ENCODE data around the gene MMP10.
"Not testable (repeated sequence)": the region's sequence is repeated elsewhere in the genome, so short reads cannot be mapped to it uniquely, and the experiment has no call there.

MMP10 gene

DNA sequence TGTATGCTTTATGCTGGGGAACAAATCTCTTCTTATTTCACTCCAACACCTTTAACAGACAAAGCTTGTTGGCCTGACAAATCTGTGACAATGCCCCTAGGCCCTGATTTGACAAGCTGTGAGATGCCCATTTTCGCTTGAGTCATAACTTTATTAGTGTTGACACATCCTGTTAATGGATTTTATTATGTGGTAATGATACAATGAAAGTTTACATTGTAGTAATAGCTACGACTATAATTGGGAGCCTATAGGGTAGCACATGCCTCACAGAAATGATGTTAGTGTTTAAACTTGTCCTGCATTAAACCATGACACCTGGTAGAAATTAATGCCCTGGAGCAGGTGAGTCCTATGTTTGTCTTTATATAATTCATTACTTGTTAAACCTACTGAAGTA is 3.3 kb upstream of the MMP10 start:
- DNase-seq (ENCODE audit: low read depth in 2 of 3, low spot score in 2 of 3), result no peak

DNA sequence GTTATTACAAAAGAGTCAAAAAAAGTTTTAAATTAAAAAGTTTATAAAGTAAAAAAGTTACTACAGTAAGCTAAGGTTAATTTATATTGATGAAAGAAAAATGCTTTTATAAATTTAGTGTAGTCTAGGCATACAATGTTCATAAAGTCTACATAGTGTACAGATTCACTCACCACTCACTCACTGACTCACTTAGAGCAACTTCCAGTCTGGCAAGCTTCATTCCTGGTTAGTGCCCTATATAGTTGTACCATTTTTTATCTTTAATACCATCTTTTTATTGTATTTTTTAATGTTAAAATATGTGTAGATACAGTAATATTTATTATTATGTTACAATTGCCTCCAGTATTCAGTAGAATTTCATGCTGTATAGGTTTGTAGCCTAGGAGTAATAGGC is 2.6 kb upstream of the MMP10 start:
- no peak for DNase-seq (ENCODE audit: low read depth in 2 of 3, low spot score in 2 of 3)

DNA sequence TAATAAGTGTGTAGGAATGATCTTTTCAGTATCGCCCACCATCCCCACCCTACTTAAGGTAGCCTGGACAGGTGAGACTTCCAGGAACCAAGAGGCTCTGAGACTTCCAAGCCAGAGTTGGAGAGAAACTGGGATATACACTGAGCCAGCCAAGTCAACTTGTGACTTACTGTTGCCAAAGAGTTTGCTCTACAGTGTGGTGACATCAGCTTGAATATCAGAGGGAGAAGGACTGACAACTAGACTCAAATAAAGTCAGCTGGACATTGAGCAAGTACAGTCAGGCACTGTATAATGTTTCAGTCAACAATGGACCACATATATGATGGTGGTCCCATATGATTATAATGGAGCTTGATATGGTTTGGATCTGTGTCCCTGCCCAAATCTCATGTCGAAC is 1.2 kb upstream of the MMP10 start:
- DNase-seq (ENCODE audit: low read depth in 2 of 3, low spot score in 2 of 3), result no peak

DNA sequence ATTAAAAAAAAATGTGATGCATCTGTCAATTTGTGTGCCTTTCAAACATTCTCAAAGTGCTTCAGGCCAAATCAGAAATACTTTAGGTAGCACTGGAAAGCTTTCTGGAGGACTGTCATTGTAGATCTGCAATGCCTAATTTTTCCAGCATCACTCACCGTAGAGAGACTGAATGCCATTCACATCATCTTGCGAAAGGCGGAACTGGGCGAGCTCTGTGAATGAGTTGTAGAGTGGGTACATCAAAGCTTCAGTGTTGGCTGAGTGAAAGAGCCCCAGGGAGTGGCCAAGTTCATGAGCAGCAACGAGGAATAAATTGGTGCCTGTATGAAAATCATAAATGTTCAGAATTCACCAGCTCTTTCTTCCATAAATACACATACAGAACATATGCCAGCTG is 4.0 kb downstream of the MMP10 start:
- no peak for DNase-seq (ENCODE audit: low read depth in 2 of 3, low spot score in 2 of 3)

DNA sequence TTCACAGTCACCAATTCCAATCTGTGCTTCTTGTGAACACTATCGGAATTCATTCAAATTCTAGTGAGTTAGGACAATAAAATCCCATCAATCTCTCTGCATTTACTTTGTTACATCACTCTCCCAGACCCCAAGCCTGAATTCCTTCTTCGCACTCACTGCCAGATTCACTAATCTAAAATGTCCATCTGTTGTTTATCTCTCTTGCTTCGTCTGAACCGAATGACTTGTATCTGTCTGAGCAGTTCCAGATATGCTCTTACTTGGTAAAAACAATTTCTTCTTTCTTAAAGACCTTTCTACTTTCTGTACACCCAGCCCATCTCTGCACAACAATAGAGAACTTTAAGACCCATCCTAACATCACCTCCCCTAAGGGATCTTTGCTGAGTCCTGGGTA is 7.0 kb downstream of the MMP10 start:
- no peak for DNase-seq (ENCODE audit: low read depth in 2 of 3, low spot score in 2 of 3)

DNA sequence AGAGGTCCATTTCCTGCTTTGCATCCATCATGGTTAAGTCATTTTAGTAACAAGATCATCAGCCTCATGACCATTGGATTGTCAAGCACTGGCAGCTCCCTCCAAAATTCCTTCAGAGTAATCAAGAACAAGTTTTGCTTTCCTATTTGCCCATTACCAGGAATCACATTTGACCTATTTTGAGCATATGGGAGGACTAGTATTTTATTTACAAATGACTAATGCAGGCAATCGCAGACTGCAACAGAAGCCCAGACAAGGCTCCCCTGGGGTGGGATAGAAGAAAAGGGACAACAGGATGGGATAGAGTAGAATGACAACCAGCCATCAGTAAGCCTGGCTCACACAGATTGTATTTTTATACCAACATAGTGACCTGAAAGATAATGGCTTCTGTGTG is 9.1 kb downstream of the MMP10 start:
- DNase-seq (ENCODE audit: low read depth in 2 of 3, low spot score in 2 of 3), result no peak

DNA sequence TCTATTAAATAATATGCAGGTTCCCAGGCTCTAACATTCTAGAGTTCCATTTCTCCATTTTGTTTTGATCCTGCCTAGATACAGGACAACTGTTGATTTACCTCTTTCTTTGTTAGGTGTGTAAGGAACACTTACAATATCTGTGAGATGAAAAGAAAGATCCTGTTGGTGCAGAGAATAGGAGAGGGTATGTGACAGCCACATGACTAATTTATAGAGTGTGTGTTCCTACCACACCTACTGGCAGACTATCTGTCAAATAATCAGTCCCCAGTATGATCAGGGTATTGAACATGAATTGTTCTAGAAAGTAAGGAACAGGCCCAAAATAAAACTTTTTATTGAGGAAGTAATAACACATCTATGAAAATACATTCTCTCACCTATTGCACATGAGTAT is 10.2 kb downstream of the MMP10 start:
- no peak for DNase-seq (ENCODE audit: low read depth in 2 of 3, low spot score in 2 of 3)

DNA sequence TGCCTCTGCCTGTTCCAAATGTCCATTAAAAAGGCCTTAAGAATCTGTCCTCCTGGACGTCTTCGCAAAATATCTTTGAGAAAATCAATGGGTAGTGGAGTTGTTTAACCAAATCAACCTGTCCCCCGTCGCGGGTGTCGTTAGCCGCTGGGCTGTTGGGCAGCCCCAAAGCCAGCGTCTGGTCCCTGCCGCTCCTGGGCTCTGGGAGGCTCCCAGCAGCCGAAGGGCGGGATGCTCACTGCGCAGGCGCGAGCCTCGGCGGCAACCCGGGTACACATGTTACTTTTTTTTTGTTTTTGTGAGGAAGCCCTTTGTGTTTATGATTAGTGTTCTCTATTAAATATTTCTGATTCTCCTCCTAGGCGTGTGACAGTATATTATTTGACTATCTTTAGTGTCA is 12.6 kb downstream of the MMP10 start:
- DNase-seq (ENCODE audit: low read depth in 2 of 3, low spot score in 2 of 3), result no peak

DNA sequence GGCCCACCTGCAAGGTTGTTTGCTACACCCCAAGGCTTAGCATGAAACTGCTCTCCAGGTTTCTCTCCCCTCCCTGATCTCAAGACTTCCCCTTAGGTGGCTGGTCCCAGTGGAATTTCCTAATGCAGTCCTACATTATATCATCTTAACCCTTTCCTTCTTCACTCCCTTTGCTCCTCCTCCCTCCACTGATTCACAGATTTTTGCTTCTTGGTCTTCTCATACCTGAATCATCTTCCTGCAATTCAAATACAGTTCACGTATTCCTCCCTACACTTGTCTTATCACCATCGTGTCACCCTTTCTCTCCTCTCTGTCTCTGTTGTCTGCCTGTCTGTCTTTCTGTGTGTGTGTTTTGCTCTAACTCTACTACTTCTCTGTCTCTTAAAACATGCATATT is 17.0 kb downstream of the MMP10 start:
- no peak for DNase-seq (ENCODE audit: low read depth in 2 of 3, low spot score in 2 of 3)

DNA sequence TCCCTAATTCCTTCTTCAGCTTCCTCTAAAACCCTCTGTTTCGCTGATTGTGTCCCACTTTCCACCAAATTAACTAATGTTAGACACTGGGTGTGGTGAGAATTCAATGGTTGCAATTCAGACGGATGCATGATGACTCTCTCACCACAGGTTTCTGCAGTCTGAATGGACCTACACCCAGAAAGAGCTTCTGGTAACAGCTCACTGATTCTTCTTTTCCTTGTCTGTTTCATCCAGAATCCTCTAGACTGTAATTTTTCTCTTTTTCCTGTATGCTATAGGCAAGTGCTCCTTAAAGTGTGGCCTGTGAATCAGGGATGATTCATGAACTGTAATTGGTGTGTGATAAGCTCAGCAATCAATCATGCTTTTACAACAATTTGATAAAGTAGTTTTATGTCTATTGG is 18.1 kb downstream of the MMP10 start:
- DNase-seq (ENCODE audit: low read depth in 2 of 3, low spot score in 2 of 3), result no peak

DNA sequence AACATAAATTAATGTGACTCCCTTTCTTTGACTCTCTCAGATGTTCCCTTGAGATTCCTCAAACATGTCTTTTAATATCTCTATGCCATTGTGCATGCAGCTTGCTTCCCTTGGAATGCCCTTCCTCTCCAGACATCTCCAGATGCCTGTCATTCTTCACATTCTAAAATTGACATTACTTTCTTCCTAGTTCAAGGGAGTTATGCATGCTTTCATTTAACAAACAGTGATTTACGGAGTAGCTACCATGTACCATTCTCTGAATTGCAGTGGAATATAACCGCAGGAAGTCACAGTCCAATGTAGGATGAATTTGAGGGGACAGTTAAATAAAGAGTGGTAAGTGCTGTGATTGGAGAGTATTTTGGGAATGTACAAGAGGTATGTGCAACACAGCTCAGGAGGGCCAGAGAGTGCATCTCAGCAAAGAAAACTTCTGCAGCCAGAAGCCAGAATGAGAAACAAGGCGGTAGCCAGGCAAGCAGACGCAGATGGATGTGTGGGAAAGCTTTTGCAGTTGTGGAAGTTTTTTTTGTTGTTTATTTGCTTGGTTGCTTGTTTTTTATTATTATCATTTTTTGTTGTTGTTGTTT is 18.7 kb downstream of the MMP10 start:
- no peak for DNase-seq (ENCODE audit: low read depth in 2 of 3, low spot score in 2 of 3)

DNA sequence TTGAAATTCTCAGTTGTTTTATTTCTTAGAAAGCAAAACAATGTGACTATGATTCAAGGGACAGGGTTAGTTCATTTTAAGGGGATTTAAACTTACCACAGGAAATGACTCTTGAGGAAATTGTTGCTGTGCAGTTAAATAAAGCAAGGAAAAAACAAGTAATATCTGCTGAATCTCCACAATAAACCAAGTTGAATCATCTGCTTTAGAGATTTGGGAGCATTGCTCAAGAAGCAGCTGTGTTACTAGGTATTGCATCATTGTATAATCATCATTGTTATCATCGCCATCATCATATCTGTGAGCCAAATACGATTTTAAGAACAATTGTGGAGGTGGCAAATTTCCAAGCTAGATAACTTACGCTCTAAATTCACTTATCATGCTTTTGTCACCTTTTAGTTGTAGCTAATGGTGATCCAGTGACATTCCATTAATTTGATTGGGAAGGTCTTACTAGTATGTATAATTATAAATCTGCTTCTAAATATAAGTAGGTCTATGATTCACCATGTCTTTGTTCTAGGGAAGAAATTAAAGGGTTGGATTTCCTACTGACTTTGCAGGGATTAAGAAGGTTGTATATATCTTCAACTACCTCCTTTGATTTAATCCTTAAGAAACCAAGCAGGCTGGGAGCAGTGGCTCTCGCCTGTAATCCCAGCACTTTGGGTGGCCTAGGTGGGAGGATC is 19.9 kb downstream of the MMP10 start:
- no peak for DNase-seq (ENCODE audit: low read depth in 2 of 3, low spot score in 2 of 3)

DNA sequence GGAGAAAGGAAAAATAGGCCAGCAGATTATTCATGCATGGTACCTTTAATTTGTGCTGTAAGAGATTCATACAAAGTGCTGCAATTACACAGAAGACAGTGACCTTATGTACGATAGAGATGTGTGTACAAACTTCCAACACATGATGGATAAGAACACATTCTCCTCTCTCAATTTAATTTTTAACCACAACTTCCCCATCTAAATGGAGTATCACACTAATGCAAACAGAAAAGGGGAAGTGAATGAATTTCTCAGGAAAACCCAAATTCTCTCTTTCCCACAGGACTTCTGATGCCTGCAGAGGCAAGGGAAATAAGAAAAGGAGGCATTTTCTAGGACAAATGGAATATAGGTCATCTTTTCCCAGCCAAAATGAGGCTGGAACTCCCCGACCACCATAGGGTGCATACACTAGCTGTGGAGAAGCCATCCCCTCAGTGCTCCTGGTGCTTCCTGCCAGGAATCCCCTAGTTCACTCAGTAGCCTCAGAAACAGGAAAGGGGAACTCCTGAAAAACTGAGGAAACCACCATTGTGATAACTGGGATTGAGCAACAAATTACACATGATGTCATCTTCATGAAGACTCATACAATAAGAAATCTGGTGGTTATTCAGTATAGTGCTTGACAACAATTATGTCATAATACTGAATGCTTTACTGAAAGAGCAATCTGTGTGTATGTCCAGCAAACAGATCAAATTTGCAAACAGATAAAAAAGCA is 22.4 kb downstream of the MMP10 start:
- no peak for DNase-seq (ENCODE audit: low read depth in 2 of 3, low spot score in 2 of 3)

DNA sequence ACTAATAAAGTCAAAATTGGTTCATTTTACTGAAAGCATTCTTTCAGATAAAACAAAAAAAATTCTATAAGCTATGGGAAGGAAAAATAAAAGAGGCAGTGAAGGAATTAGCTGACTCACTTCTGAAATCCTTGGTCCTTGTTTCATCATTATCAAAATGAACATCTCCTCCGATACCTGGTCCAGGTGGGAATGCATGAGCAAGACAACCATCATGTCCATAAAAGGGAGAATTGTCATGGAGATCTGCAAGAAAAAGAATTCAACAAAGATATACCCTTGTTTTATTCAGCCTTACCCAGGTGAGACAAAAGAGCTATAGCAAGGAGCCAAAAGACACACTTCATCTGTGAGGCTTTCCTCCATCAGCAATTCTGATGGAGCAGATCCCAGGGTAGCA is 27.2 kb downstream of the MMP10 start:
- DNase-seq (ENCODE audit: low read depth in 2 of 3, low spot score in 2 of 3), result no peak

DNA sequence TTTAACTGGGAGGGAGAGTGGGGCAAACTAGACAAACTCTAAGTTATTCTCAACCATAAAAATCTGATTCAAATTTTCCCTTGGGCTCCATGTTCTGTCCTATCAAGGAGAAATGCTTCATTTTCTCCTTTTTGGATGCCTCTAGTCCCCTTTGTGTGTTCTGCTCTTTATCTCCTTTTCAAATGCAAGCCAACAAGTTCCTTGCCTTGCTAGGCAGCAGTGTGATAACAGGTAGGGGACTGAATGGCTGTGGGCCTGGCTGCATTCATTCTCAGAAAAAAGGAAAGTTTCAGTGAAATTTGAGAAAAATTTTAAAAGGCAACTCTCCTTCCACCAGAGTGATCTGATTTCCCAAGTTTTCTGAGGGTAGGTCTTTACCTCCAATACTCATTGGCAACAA is 28.8 kb downstream of the MMP10 start:
- DNase-seq (ENCODE audit: low read depth in 2 of 3, low spot score in 2 of 3), result no peak

DNA sequence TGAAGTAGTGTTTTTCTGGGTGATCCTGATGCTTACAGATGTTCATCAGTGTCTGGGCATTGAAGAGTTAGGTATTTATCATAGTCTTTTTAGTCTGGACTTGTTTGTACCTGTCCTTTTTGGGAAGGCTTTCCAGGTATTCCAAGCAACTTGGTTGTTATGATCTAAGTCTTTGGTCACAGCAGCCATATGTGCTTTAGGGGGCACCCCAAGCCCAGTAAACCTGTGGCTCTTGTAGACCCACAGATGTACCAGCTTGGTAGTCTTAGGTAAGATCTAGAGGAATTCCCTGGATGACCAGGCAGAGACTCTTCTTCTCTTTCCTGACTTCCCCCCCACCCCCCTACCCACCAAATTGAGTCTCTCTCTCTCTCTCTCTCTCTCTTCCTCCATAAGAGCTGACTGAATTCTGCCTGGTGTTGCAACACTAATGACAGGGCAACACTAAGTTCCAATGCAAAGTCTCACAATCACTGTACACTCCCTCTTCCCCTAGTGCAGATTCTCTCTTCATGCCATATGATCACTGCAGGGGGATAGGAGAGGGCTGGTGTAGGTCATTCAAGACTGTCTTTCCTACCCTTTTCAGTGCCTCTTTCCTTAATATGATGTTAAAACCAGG is 31.2 kb downstream of the MMP10 start:
- no peak for DNase-seq (ENCODE audit: low read depth in 2 of 3, low spot score in 2 of 3)

DNA sequence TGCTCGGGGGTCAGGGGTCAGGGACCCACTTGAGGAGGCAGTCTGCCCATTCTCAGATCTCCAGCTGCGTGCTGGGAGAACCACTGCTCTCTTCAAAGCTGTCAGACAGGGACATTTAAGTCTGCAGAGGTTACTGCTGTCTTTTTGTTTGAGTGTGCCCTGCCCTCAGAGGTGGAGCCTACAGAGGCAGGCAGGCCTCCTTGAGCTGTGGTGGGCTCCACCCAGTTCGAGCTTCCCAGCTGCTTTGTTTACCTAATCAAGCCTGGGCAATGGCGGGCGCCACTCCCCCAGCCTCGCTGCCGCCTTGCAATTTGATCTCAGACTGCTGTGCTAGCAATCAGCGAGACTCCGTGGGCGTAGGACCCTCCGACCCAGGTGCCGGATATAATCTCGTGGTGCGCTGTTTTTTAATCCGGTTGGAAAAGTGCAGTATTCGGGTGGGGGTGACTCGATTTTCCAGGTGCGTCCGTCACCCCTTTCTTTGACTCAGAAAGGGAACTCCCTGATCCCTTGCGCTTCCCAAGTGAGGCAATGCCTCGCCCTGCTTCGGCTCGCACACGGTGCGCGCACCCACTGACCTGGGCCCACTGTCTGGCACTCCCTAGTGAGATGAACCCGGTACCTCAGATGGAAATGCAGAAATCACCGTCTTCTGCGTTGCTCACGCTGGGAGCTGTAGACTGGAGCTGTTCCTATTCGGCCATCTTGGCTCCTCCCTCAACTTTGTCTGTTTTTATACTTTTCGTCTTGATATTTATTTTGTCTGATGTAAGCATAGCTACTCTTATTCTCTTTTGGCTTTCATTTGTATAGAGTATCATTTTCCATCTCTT is 33.5 kb downstream of the MMP10 start:
- not testable (repeated sequence) for DNase-seq (ENCODE audit: low read depth in 2 of 3, low spot score in 2 of 3)

DNA sequence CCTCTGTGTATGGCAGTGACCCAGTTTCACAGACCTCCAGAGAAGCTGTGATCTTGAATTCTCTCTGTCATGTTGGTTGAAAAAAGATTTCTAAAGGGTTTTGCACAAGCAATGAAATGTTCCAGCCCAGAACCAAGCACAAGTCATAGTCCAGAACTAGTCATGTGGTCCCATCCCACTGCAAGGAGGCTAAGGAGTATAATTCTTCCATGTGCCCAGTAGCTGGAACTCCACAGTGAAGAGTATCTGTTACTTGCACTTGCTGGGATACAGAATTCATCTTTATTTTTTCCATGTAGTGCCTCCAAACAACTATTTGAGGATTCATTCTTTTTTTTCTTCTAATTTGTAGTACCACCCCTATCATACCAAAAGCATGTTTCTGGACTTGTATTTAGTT is 45.8 kb downstream of the MMP10 start:
- DNase-seq (ENCODE audit: low read depth in 2 of 3, low spot score in 2 of 3), result no peak

DNA sequence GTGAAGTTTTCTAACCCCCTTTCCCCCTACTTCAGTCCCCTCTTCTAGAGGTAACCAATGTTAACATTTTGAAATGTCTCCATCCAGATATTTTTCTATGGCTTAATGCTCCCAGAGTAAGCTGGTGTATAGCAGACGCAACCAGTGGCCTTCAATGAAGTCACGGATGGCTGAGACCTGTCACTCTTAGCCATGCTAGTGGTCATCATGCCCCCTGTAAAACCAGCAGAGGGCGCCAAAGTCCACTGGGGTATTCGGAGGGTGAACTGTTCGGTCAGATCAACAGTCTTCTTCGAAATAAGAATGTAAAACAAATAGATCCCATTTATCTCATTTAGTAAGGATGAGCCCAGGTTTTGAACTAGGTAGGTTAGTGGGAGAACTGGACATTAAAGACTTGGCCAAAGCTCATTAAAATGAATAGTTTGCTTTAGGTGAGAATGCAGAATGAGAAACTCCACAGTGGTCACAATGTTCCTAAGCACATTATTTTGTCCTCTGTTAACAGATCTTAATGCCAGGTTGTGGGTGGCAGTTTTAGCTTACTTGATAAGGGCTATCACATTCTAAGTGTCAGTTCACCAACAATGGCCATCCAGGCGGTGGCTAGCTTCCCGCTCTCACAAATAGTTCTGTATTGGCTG is 47.1 kb downstream of the MMP10 start:
- peak in 2 of 3 experiments; percentile 17 to 40 for DNase-seq (ENCODE audit: low read depth in 2 of 3, low spot score in 2 of 3)

DNA sequence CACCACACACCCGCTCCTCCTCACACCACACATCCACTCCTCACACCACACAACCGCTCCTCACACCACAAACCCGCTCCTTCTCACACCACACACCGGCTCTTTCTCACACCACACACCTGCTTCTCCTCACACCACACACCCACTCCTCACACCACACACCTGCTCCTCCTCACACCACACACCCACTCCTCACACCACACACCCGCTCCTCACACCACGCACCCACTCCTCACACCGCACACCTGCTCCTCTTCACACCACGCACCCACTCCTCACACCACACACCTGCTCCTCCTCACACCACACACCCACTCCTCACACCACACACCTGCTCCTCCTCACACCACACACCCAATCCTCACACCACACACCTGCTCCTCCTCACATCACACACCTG is 49.5 kb downstream of the MMP10 start:
- not testable (repeated sequence) for DNase-seq (ENCODE audit: low read depth in 2 of 3, low spot score in 2 of 3)

All from activated CD8-positive, alpha-beta memory T cell treated with anti-CD3 and anti-CD28 coated beads for 48 hours (primary cell).